ENCODE measurements around the gene RNASE1. TPM values are rescaled to one million over a fixed set of nuclear protein-coding genes. Genes with fewer than 3 reads are reported as not detected.
"Not testable (repeated sequence)": the region's sequence is repeated elsewhere in the genome, so short reads cannot be mapped to it uniquely, and the experiment has no call there.

RNASE1 gene
- total RNA-seq, 2 experiments from 2014 or later = not detected

GRCh38 chr14:20775901-20776300, 26.7 kb downstream of the RNASE1 start:
- H3K27ac Mint-ChIP-seq = no peak overlapping the region
- DNase-seq = no peak
- CTCF ChIA-PET = interaction anchor here (0.8 kb wide), 1 partner anchor 36 kb away, joined by 3 read pairs; no protein-coding TSS in a partner anchor
- no peaks in the 10 kb centered on the region for H3K36me3 Mint-ChIP-seq (ENCODE audit: low read depth)
- H3K9me3 Mint-ChIP-seq = peaks cover 2% of the 10 kb centered on the region
- H3K4me1 Mint-ChIP-seq = peaks cover 9% of the 10 kb centered on the region
- POLR2A ChIA-PET = no interaction called here
- no peak overlapping the region for H3K4me3 Mint-ChIP-seq
- peaks cover 6% of the 10 kb centered on the region for H3K27me3 Mint-ChIP-seq

GRCh38 chr14:20775043-20775442, 27.6 kb downstream of the RNASE1 start:
- ChIA-PET CTCF (no interaction called here), POLR2A (no interaction called here)
- Mint-ChIP-seq H3K4me3 (no peak overlapping the region), H3K27me3 (peaks cover 11% of the 10 kb centered on the region), H3K4me1 (peaks cover 3% of the 10 kb centered on the region), H3K27ac (no peak overlapping the region), H3K9me3 (peaks cover 2% of the 10 kb centered on the region), H3K36me3 (ENCODE audit: low read depth) (no peaks in the 10 kb centered on the region)
- no peak for DNase-seq

GRCh38 chr14:20774258-20774824, 28.3 kb downstream of the RNASE1 start:
- Mint-ChIP-seq H3K4me3 (no peak overlapping the region), H3K27ac (no peak overlapping the region), H3K9me3 (no peaks in the 10 kb centered on the region), H3K27me3 (peaks cover 13% of the 10 kb centered on the region), H3K36me3 (ENCODE audit: low read depth) (no peaks in the 10 kb centered on the region), H3K4me1 (no peaks in the 10 kb centered on the region)
- POLR2A ChIA-PET = no interaction called here
- CTCF ChIA-PET = interaction anchor here (0.5 kb wide), 1 partner anchor 76 kb away, joined by 3 read pairs; no protein-coding TSS in a partner anchor
- DNase-seq = no peak

- no peak for DNase-seq
- Mint-ChIP-seq H3K27ac (no peak overlapping the region), H3K4me3 (no peak overlapping the region), H3K36me3 (ENCODE audit: low read depth) (no peaks in the 10 kb centered on the region), H3K9me3 (no peaks in the 10 kb centered on the region), H3K4me1 (no peaks in the 10 kb centered on the region), H3K27me3 (peaks cover 13% of the 10 kb centered on the region)
- CTCF ChIA-PET = no interaction called here
- POLR2A ChIA-PET = no interaction called here
Observed at GRCh38 chr14:20772650-20773049, 30.0 kb downstream of the RNASE1 start.

- POLR2A ChIA-PET = no interaction called here
- Mint-ChIP-seq H3K4me1 (no peaks in the 10 kb centered on the region), H3K9me3 (no peaks in the 10 kb centered on the region), H3K36me3 (ENCODE audit: low read depth) (no peaks in the 10 kb centered on the region), H3K27me3 (peaks cover 9% of the 10 kb centered on the region), H3K4me3 (no peak overlapping the region), H3K27ac (no peak overlapping the region)
- CTCF ChIA-PET = no interaction called here
- DNase-seq = no peak
Observed at GRCh38 chr14:20769421-20769820, 33.2 kb downstream of the RNASE1 start.

DNA sequence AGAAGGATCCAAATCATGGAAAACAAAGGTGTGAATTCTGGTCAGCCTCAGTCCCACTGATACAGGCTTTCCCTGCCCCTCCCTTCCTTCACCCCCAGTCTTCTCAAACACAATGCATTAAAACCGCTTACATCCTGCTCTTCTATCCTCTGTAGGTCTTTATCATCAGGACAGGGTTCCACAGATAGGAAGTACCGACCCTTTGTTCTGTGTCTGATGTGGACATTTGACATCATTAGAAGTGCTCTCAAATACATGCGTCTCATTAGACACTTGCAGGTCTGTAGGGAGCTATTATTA, 34.1 kb downstream of the RNASE1 start:
- no peaks in the 10 kb centered on the region for H3K9me3 Mint-ChIP-seq
- no peak for DNase-seq
- H3K4me1 Mint-ChIP-seq = no peaks in the 10 kb centered on the region
- H3K27ac Mint-ChIP-seq = no peak overlapping the region
- CTCF ChIA-PET = interaction anchor here (1.8 kb wide), 1 partner anchor 13 kb away, joined by 4 read pairs; the partner anchor contains the start of gene RNASE6
- POLR2A ChIA-PET = no interaction called here
- H3K36me3 Mint-ChIP-seq (ENCODE audit: low read depth) = no peaks in the 10 kb centered on the region
- peaks cover 7% of the 10 kb centered on the region for H3K27me3 Mint-ChIP-seq
- H3K4me3 Mint-ChIP-seq = no peak overlapping the region

GRCh38 chr14:20760950-20761349, 41.7 kb downstream of the RNASE1 start:
- no peaks in the 10 kb centered on the region for H3K27me3 Mint-ChIP-seq
- POLR2A ChIA-PET = no interaction called here
- H3K4me1 Mint-ChIP-seq = no peaks in the 10 kb centered on the region
- no peaks in the 10 kb centered on the region for H3K9me3 Mint-ChIP-seq
- CTCF ChIA-PET = no interaction called here
- no peak for DNase-seq
- no peaks in the 10 kb centered on the region for H3K36me3 Mint-ChIP-seq (ENCODE audit: low read depth)
- H3K4me3 Mint-ChIP-seq = no peak overlapping the region
- no peak overlapping the region for H3K27ac Mint-ChIP-seq

DNA sequence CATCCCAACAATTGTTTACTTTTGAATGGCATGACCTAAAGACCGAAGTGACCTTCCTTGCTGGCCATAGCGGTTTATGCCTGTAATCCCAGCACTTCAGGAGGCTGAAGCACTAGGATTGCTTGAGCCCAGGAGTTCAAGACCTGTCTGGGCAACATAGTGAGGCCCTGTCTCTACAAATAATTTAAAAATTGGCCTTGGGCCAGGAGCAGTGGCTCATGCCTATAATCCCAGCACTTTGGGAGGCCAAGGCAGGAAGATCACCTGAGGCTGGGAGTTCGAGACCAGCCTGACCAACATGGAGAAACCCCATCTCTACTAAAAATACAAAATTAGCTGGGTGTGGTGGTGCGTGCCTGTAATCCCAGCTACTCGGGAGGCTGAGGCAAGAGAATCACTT, 43.2 kb downstream of the RNASE1 start:
- H3K27me3 Mint-ChIP-seq; CTCF ChIA-PET; H3K9me3 Mint-ChIP-seq; DNase-seq; POLR2A ChIA-PET; H3K4me3 Mint-ChIP-seq; H3K36me3 Mint-ChIP-seq (ENCODE audit: low read depth); H3K4me1 Mint-ChIP-seq; H3K27ac Mint-ChIP-seq: not testable (repeated sequence)

GRCh38 chr14:20757965-20758364, 44.7 kb downstream of the RNASE1 start:
- no peaks in the 10 kb centered on the region for H3K36me3 Mint-ChIP-seq (ENCODE audit: low read depth)
- no peak overlapping the region for H3K27ac Mint-ChIP-seq
- POLR2A ChIA-PET = interaction anchor here (0.6 kb wide), 1 partner anchor 125 kb away, joined by 3 read pairs; no protein-coding TSS in a partner anchor
- CTCF ChIA-PET = interaction anchor here (0.9 to 1.3 kb wide), 3 partner anchors 11 to 116 kb away, joined by 3 to 5 read pairs (median 3); no protein-coding TSS in a partner anchor
- H3K27me3 Mint-ChIP-seq = peaks cover 4% of the 10 kb centered on the region
- no peaks in the 10 kb centered on the region for H3K4me1 Mint-ChIP-seq
- no peak overlapping the region for H3K4me3 Mint-ChIP-seq
- H3K9me3 Mint-ChIP-seq = peaks cover 4% of the 10 kb centered on the region
- DNase-seq = peak; percentile 42

DNA sequence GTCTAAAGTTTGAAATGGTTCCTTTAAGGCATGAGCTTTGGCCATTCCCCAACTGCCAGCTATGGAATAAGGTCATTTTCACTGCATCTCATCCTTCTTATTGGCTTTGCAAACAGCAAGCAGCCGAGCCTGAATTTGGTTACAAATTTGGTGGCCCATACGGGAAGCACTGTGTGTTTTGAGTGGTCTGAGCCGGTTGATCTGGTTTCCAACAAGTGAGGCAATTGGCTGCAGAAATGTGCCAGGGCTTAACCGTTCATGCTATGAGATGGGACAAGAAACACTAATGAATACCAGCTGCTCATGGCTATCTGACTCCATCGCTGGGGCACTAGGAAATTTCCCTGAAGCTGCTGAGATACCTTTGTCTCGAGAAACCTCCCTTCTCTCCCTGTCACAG, 47.6 kb downstream of the RNASE1 start:
- CTCF ChIA-PET = interaction anchor here (1.3 kb wide), 1 partner anchor 22 kb away, joined by 3 read pairs; no protein-coding TSS in a partner anchor
- peaks cover 4% of the 10 kb centered on the region for H3K27me3 Mint-ChIP-seq
- H3K4me1 Mint-ChIP-seq = no peaks in the 10 kb centered on the region
- DNase-seq = no peak
- H3K9me3 Mint-ChIP-seq = peaks cover 14% of the 10 kb centered on the region
- H3K36me3 Mint-ChIP-seq (ENCODE audit: low read depth) = peaks cover 2% of the 10 kb centered on the region
- no peak overlapping the region for H3K4me3 Mint-ChIP-seq
- H3K27ac Mint-ChIP-seq = no peak overlapping the region
- POLR2A ChIA-PET = no interaction called here

- CTCF ChIA-PET = interaction anchor here (1.3 kb wide), 1 partner anchor 23 kb away, joined by 3 read pairs; no protein-coding TSS in a partner anchor
- POLR2A ChIA-PET = no interaction called here
- DNase-seq = no peak
Observed at GRCh38 chr14:20754308-20754707, 48.3 kb downstream of the RNASE1 start.

GRCh38 chr14:20751963-20752562, 50.6 kb downstream of the RNASE1 start:
- CTCF ChIA-PET = interaction anchor here (1.4 kb wide), 1 partner anchor 13 kb away, joined by 3 read pairs; no protein-coding TSS in a partner anchor
- DNase-seq = no peak
- H3K27ac Mint-ChIP-seq = no peak overlapping the region

More at GRCh38 chr14:20754308-20754707, 48.3 kb downstream of the RNASE1 start:
- peaks cover 4% of the 10 kb centered on the region for H3K27me3 Mint-ChIP-seq
- no peaks in the 10 kb centered on the region for H3K4me1 Mint-ChIP-seq
- no peak overlapping the region for H3K4me3 Mint-ChIP-seq
- H3K9me3 Mint-ChIP-seq = peaks cover 14% of the 10 kb centered on the region
- no peak overlapping the region for H3K27ac Mint-ChIP-seq
- peaks cover 2% of the 10 kb centered on the region for H3K36me3 Mint-ChIP-seq (ENCODE audit: low read depth)

More at GRCh38 chr14:20751963-20752562, 50.6 kb downstream of the RNASE1 start:
- H3K9me3 Mint-ChIP-seq = peaks cover 14% of the 10 kb centered on the region
- no peaks in the 10 kb centered on the region for H3K4me1 Mint-ChIP-seq
- peaks cover 2% of the 10 kb centered on the region for H3K36me3 Mint-ChIP-seq (ENCODE audit: low read depth)
- POLR2A ChIA-PET = no interaction called here
- peaks cover 4% of the 10 kb centered on the region for H3K27me3 Mint-ChIP-seq
- H3K4me3 Mint-ChIP-seq = no peak overlapping the region
